RPMI7951 (cell line): ENCODE measurements around the gene GLRA3. TPM values are rescaled to one million over a fixed set of nuclear protein-coding genes. Genes with fewer than 3 reads are reported as not detected.

Experiments used
- DNase-seq: peaks from one replicate; pipeline ENCODE4 v3.0.0-alpha.2; 2012; ENCODE audit warnings: low read depth
- total RNA-seq: library from RNA; depleted of rRNA; stranded (reverse); fragments of >200 nt; shearing (Covaris generic); gene quantifications from 2 replicates; pipeline ENCODE4 v1.2.3, GENCODE V29; 2014; rRNA removed

GLRA3 gene
- total RNA-seq, 1 experiment from 2014 or later: not detected

GRCh38 chr4:174596513-174596912, 232.5 kb downstream of the GLRA3 start:
- no peak for DNase-seq

GRCh38 chr4:174595141-174595929, 233.7 kb downstream of the GLRA3 start:
- no peak for DNase-seq

- no peak for DNase-seq
These were observed 235.3 kb downstream of the GLRA3 start for GRCh38 chr4:174593701-174594100.

GRCh38 chr4:174592985-174593335, 236.1 kb downstream of the GLRA3 start:
- peak; percentile 6 for DNase-seq

GRCh38 chr4:174592256-174592984, 236.6 kb downstream of the GLRA3 start:
- no peak for DNase-seq

GRCh38 chr4:174591243-174592021, 237.6 kb downstream of the GLRA3 start:
- DNase-seq: no peak

GRCh38 chr4:174590336-174590735, 238.7 kb downstream of the GLRA3 start:
- DNase-seq: no peak

Other genes starting within 250 kb of the GLRA3 start
- not detected in 2 replicates for gene ADAM29, start 89.1 kb upstream of the GLRA3 start, total RNA-seq